Esophagus squamous epithelium (tissue), 5 donors: ENCODE measurements around the gene DERL3. TPM values are rescaled to one million over a fixed set of nuclear protein-coding genes. Genes with fewer than 3 reads are reported as not detected.
"Not testable (repeated sequence)": the region's sequence is repeated elsewhere in the genome, so short reads cannot be mapped to it uniquely, and the experiment has no call there.

Experiments used
- DNase-seq: peaks from one replicate; lab custom pipeline; 2025; lab: John Stamatoyannopoulos, UW
- H3K27ac ChIP-seq, 4 donors: fragments of 200-600 bp; sonication (generic); one replicate each; pipeline ENCODE4 v1.5.1; 2016 to 2019; ENCODE audit warnings: mild to moderate bottlenecking in 1 of 4
- H3K27me3 ChIP-seq, 4 donors: fragments of 200-600 bp; sonication (generic); 1 replicate in 3 of 4; 2 replicates in 1 of 4; pipeline versions ENCODE4 v1.5.1 to v1.6.0; 2017 to 2021; ENCODE audit warnings: antibody characterized with exemption in 1 of 4
- H3K36me3 ChIP-seq, 3 donors: fragments of 200-600 bp; sonication (generic); one replicate each; pipeline ENCODE4 v1.5.1; 2016 to 2019
- H3K4me1 ChIP-seq, 3 donors: fragments of 200-600 bp; sonication (generic); one replicate each; pipeline ENCODE4 v1.5.1; 2017 to 2019
- H3K4me3 ChIP-seq, 4 donors: fragments of 200-600 bp; sonication (generic); 1 replicate in 3 of 4; 2 replicates in 1 of 4; pipeline ENCODE4 v1.5.1; 2016 to 2019; ENCODE audit warnings: mild to moderate bottlenecking in 2 of 4, moderate library complexity in 1 of 4
- H3K9me3 ChIP-seq, 3 donors: fragments of 200-600 bp; sonication (generic); one replicate each; pipeline ENCODE4 v1.5.1; 2016 to 2019
- CTCF ChIP-seq, 6 experiments: fragments of 450-650 bp in 4 of 6; fragments of 200-600 bp in 2 of 6; sonication (generic) in 2 of 6; IDR thresholded peaks; one replicate each; pipeline ENCODE4 v1.5.1; 2016 to 2019; ENCODE audit warnings: antibody characterized with exemption in 6 of 6, mild to moderate bottlenecking in 4 of 6, moderate library complexity in 4 of 6
- POLR2A ChIP-seq, 4 donors: fragments of 450-650 bp; IDR thresholded peaks; one replicate each; pipeline ENCODE4 v1.6.1; 2017; ENCODE audit warnings: antibody characterized with exemption in 4 of 4, mild to moderate bottlenecking in 4 of 4, moderate library complexity in 3 of 4
- WGBS, 2 donors: methylation state at CpG; one replicate each; pipeline ENCODE4 v1.1.5; 2018; 5-methylcytosine and 5-hydroxymethylcytosine counted together
- intact Hi-C: fragments of 100-400 bp; cut with DNase I; formaldehyde crosslinking; loops from one replicate; pipeline ENCODE4 v1.15.0; 2022
- total RNA-seq, 4 donors: library from RNA; depleted of rRNA; stranded (reverse); fragments of >200 nt; gene quantifications; one replicate each; pipeline ENCODE4 v1.1.0, GENCODE V29; 2016
- donor health status: DM: yes; HTN: yes; CAD: no.

The DERL3 gene
- total RNA-seq, 4 donors from 2014 or later = 1.3 to 1.9 TPM; not detected in 2

GRCh38 chr22:23878219-23878618 lies 39.4 kb upstream of the DERL3 start:
- 87 to 94% methylated on average over 5 to 7 of the region's 7 CpGs for WGBS, 2 donors
- no peak overlapping the region for H3K27ac ChIP-seq
- intact Hi-C loops = no loop called here
- no peaks in the 10 kb centered on the region for H3K4me1 ChIP-seq
- H3K36me3 ChIP-seq = peaks cover 0 to 32% (median 0%) of the 10 kb centered on the region in 3 donors
- no peaks in the 10 kb centered on the region for H3K9me3 ChIP-seq
- no peaks in the 10 kb centered on the region for H3K27me3 ChIP-seq
- TF ChIP-seq POLR2A (IDR thresholded peaks at IDR 0.05) (no peak), CTCF (IDR thresholded peaks at IDR 0.05) (no peak)
- no peak for DNase-seq
- H3K4me3 ChIP-seq = no peak overlapping the region

- Histone ChIP-seq H3K9me3 (no peaks in the 10 kb centered on the region), H3K36me3 (peaks cover 0 to 28% (median 0%) of the 10 kb centered on the region in 3 donors), H3K4me1 (no peaks in the 10 kb centered on the region), H3K27me3 (no peaks in the 10 kb centered on the region), H3K27ac (no peak overlapping the region), H3K4me3 (no peak overlapping the region)
- DNase-seq = no peak
- TF ChIP-seq POLR2A (IDR thresholded peaks at IDR 0.05) = no peak
- no peak for TF ChIP-seq CTCF (IDR thresholded peaks at IDR 0.05)
- 94 to 95% methylated on average over 5 of the region's 8 CpGs for WGBS, 2 donors
- intact Hi-C loops = no loop called here
These were observed 38.8 kb upstream of the DERL3 start for GRCh38 chr22:23877566-23877965.

GRCh38 chr22:23875801-23876200 lies 37.0 kb upstream of the DERL3 start:
- Histone ChIP-seq H3K9me3 (no peaks in the 10 kb centered on the region), H3K4me3 (no peak overlapping the region), H3K27ac (no peak overlapping the region), H3K36me3 (peaks cover 0 to 26% (median 0%) of the 10 kb centered on the region in 3 donors), H3K27me3 (no peaks in the 10 kb centered on the region), H3K4me1 (no peaks in the 10 kb centered on the region)
- intact Hi-C loops = no loop called here
- TF ChIP-seq CTCF (IDR thresholded peaks at IDR 0.05) (no peak), POLR2A (IDR thresholded peaks at IDR 0.05) (no peak)
- no peak for DNase-seq
- 67 to 100% methylated on average over 1 of the region's 2 CpGs for WGBS, 2 donors

GRCh38 chr22:23874871-23875270 lies 36.1 kb upstream of the DERL3 start:
- no peaks in the 10 kb centered on the region for H3K9me3 ChIP-seq
- intact Hi-C loops = no loop called here
- H3K4me1 ChIP-seq = no peaks in the 10 kb centered on the region
- whole genome bisulfite sequencing, 2 donors = 75 to 85% methylated on average over 4 of the region's 4 CpGs
- DNase-seq = no peak
- peaks cover 0 to 30% (median 0%) of the 10 kb centered on the region in 3 donors for H3K36me3 ChIP-seq
- H3K27me3 ChIP-seq = no peaks in the 10 kb centered on the region
- H3K4me3 ChIP-seq = no peak overlapping the region
- H3K27ac ChIP-seq = no peak overlapping the region
- TF ChIP-seq POLR2A (IDR thresholded peaks at IDR 0.05) (no peak), CTCF (IDR thresholded peaks at IDR 0.05) (no peak)

GRCh38 chr22:23868580-23868979 lies 29.8 kb upstream of the DERL3 start:
- Histone ChIP-seq H3K4me3 (no peak overlapping the region), H3K9me3 (no peaks in the 10 kb centered on the region), H3K4me1 (no peaks in the 10 kb centered on the region), H3K27ac (no peak overlapping the region), H3K36me3 (peaks cover 0 to 29% (median 0%) of the 10 kb centered on the region in 3 donors), H3K27me3 (no peaks in the 10 kb centered on the region)
- no peak for DNase-seq
- 83 to 88% methylated on average over 2 of the region's 4 CpGs for WGBS, 2 donors
- TF ChIP-seq POLR2A (IDR thresholded peaks at IDR 0.05) (no peak), CTCF (IDR thresholded peaks at IDR 0.05) (no peak)
- intact Hi-C loops = no loop called here

- WGBS, 2 donors = 68 to 86% methylated on average over 7 of the region's 11 CpGs
- intact Hi-C loops, H3K4me3 ChIP-seq: not testable (repeated sequence)
These were observed 25.8 kb upstream of the DERL3 start for GRCh38 chr22:23864499-23865154.

More at GRCh38 chr22:23864499-23865154, 25.8 kb upstream of the DERL3 start:
- H3K9me3 ChIP-seq, H3K27ac ChIP-seq, H3K27me3 ChIP-seq, H3K4me1 ChIP-seq, DNase-seq: not testable (repeated sequence)
- H3K36me3 ChIP-seq = peaks cover 0 to 22% (median 0%) of the 10 kb centered on the region in 3 donors
